Fibroblast of the aortic adventitia (primary cell): Measurements from ENCODE around the gene PITPNM3. TPM values are rescaled to one million over a fixed set of nuclear protein-coding genes. Genes with fewer than 3 reads are reported as not detected.

Source experiments
- DNase-seq: peaks from one replicate; pipeline ENCODE4 v3.0.0-alpha.2; 2010; ENCODE audit warnings: low read depth
- H3K4me3 ChIP-seq: 2 replicates; pipeline ENCODE4 v1.5.1; 2011; ENCODE audit warnings: low read depth, mild to moderate bottlenecking, control low read depth, low read length, moderate library complexity
- CTCF ChIP-seq: IDR thresholded peaks from 2 replicates; pipeline ENCODE4 v1.5.1; 2011; ENCODE audit warnings: mild to moderate bottlenecking, low read length, control low read depth, inconsistent platforms; ENCODE audit not compliant: insufficient read depth
- total RNA-seq: library from RNA; depleted of rRNA; stranded (reverse); fragments of >200 nt; gene quantifications from 2 replicates; pipeline ENCODE4 v1.2.3, GENCODE V29; 2012; ENCODE audit warnings: low replicate concordance

PITPNM3 gene
- total RNA-seq, 1 donor: 1.3 TPM

GRCh38 chr17:6465206-6466003 is 91.0 kb downstream of the PITPNM3 start:
- no peak for DNase-seq
- TF ChIP-seq CTCF: no peak

DNA sequence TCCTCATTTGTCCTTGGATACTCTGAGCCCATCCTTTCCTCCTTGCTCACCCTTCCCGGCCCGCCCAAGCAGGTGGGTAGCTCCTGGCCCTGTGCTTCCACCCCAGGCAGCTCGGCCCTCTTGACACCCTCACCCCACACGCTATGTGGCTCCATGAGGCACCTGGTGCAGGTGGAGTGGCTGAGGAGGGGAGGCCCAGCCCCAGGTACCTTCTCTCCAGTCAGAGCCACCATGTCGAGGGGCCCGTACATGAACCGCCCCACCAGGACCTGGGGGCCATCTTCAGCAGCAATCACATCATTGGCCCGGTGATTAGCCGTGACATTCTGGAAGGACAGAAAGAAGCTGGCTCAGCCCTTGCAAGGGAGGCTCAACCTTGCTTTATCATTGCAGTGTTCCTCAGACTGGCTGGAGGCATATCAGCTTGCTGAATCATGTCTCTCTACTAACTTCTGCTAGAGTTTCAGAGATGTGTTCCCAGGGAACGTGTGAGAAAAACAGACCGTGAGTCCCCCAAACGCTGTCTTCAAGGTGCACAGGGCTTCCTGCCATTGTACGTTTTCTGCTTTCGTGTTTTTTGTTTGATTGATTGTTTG is 91.8 kb downstream of the PITPNM3 start:
- DNase-seq: no peak
- H3K4me3 ChIP-seq: no peak overlapping the region
- no peak for TF ChIP-seq CTCF

More at GRCh38 chr17:6465206-6466003, 91.0 kb downstream of the PITPNM3 start:
- H3K4me3 ChIP-seq: no peak overlapping the region

DNA sequence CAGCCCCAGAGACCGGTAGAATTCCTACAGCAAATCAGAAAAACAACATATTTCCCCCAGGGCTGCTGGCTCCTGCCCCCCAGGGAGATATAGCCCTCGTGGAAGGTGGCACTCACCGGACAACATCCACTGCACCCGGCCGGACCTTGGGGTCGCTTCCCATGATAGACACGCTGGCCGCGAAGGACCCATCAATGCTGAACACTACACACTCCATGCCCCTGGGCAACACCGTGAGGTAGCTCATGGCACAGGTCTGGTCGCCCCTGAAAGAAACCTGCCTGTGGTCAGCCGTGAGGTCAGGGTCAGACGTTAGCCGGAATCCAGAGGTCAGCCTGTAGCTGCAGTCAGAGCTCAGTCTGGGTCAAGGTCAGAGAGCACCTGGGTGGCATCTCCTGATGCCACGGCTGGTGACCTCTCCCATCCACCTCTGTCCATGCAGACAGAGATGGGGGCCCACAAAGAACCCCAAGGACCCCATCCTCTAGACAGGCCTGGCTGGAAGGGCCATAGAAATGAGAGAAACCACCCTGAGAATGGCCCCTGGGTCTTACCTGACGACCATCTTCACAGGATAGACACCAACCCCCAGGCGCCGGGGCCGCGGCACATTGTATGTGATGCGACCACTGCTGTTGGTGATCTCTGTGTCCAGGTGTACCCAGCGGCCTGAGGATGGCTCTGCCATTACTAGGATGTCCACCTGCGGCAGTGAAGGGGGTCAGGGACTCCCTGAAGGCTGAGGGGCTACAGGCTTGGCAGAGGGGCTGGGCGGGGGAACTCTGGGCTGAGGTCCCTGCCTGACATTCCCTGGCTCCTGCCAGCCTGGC is 92.5 kb downstream of the PITPNM3 start:
- DNase-seq: no peak
- no peak overlapping the region for H3K4me3 ChIP-seq
- no peak for TF ChIP-seq CTCF

DNA sequence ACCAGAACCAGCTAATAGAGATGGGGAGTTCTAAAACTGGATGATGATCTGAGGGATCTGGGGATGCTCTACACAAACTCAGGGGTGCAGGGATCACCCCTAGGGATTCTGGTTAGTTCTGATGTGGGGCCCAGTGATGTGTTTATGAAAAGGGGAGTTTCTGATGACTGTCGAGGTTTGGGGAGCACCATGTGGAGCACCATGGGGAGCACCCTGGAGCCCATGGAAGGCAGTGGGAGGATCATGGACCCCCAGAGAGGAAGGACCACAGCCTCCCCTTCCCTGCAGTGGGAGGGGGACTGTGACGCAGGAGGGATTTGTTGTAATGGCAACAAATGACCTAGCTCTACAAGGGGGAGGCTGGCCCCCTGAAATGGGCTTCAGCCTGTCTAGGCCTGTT is 93.7 kb downstream of the PITPNM3 start:
- no peak for TF ChIP-seq CTCF
- no peak for DNase-seq
- H3K4me3 ChIP-seq: no peak overlapping the region

- no peak for DNase-seq
- H3K4me3 ChIP-seq: no peak overlapping the region
- TF ChIP-seq CTCF: no peak
Observed at GRCh38 chr17:6461792-6462524, 94.4 kb downstream of the PITPNM3 start.

DNA sequence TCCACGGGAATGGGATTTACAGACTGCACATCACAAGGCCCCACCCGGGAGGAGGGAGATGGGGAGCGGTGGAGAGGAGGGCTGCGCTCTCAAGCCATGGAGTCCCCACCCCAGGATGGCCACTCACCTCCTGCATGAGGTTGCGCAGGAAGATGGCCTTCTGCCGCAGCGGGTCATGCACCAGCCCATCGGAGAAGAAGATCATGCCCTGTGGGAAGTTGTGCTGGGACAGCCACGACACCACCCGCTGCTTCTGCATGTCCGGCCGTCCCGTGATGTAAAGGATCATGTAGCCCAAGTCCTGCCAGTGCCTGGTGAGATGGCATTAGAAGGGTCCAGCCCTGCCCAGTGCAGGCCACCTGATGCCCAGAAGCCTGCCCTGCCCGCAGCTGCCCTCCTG is 95.1 kb downstream of the PITPNM3 start:
- H3K4me3 ChIP-seq: no peak overlapping the region
- no peak for TF ChIP-seq CTCF
- no peak for DNase-seq
